Measurements from ENCODE around the gene GPR180. TPM values are rescaled to one million over a fixed set of nuclear protein-coding genes. Genes with fewer than 3 reads are reported as not detected.

GPR180 gene
- polyA plus RNA-seq, 3 donors: 1.0 to 1.1 (median 1.0) TPM

- no peaks in the 10 kb centered on the region for H3K27me3 ChIP-seq (ENCODE audit: control insufficient read depth in 2 of 2, insufficient read depth in 2 of 2, low read length in 2 of 2)
- no peak overlapping the region for H3K4me3 ChIP-seq (replicated peaks in 1 of 3; ENCODE audit: low read depth in 2 of 3, low read length in 3 of 3)
- H3K4me2 ChIP-seq (replicated peaks; ENCODE audit: extremely low read depth, low read length, poor library complexity, severe bottlenecking): no peak overlapping the region
- no peak overlapping the region for H3K9ac ChIP-seq (ENCODE audit: insufficient read depth, low read length, poor library complexity, severe bottlenecking)
- no peak for DNase-seq
- H3K27ac ChIP-seq (ENCODE audit: low read depth in 1 of 2, low read length in 2 of 2): no peak overlapping the region
- no peaks in the 10 kb centered on the region for H4K20me1 ChIP-seq (ENCODE audit: insufficient read depth, low read length)
- WGBS (ENCODE audit: insufficient coverage): no CpG with 5 or more reads among the region's 2 CpGs
- intact Hi-C loops (cut with micrococcal nuclease): no loop called here
- H3K36me3 ChIP-seq (replicated peaks in 1 of 2; ENCODE audit: control insufficient read depth in 1 of 2, insufficient read depth in 2 of 2, low read length in 2 of 2): peaks cover 28 to 79% of the 10 kb centered on the region in 2 donors
- H3K4me1 ChIP-seq (ENCODE audit: control insufficient read depth in 1 of 2, insufficient read depth in 2 of 2, low read length in 2 of 2): no peaks in the 10 kb centered on the region
- TF ChIP-seq CTCF (IDR thresholded peaks at IDR 0.05): no peak
- Mint-ChIP-seq H3K36me3 (peaks cover 35 to 37% of the 10 kb centered on the region in 2 donors), H3K9me3 (no peaks in the 10 kb centered on the region), H3K4me3 (no peak overlapping the region), H3K27ac (no peak overlapping the region), H3K27me3 (ENCODE audit: low read depth in 3 of 3) (no peaks in the 10 kb centered on the region), H3K4me1 (peaks cover 2% of the 10 kb centered on the region)
- H2AFZ ChIP-seq (ENCODE audit: insufficient read depth, low read depth, low read length, poor library complexity, severe bottlenecking): no peak overlapping the region
- H3K79me2 ChIP-seq (ENCODE audit: insufficient read depth, low read length): no peaks in the 10 kb centered on the region
- H3K9me3 ChIP-seq (replicated peaks in 1 of 2; ENCODE audit: control insufficient read depth in 1 of 2, insufficient read depth in 1 of 2, low read length in 2 of 2): no peaks in the 10 kb centered on the region
Observed at GRCh38 chr13:94609196-94609595, 7.5 kb downstream of the GPR180 start.

GRCh38 chr13:94610475-94610874 is 8.8 kb downstream of the GPR180 start:
- Histone ChIP-seq H3K4me2 (replicated peaks; ENCODE audit: extremely low read depth, low read length, poor library complexity, severe bottlenecking) (no peak overlapping the region), H3K79me2 (ENCODE audit: insufficient read depth, low read length) (no peaks in the 10 kb centered on the region), H3K9ac (ENCODE audit: insufficient read depth, low read length, poor library complexity, severe bottlenecking) (no peak overlapping the region), H3K27me3 (ENCODE audit: control insufficient read depth in 2 of 2, insufficient read depth in 2 of 2, low read length in 2 of 2) (no peaks in the 10 kb centered on the region), H3K4me3 (replicated peaks in 1 of 3; ENCODE audit: low read depth in 2 of 3, low read length in 3 of 3) (no peak overlapping the region), H3K9me3 (replicated peaks in 1 of 2; ENCODE audit: control insufficient read depth in 1 of 2, insufficient read depth in 1 of 2, low read length in 2 of 2) (no peaks in the 10 kb centered on the region), H3K36me3 (replicated peaks in 1 of 2; ENCODE audit: control insufficient read depth in 1 of 2, insufficient read depth in 2 of 2, low read length in 2 of 2) (peaks cover 31 to 87% of the 10 kb centered on the region in 2 donors), H3K27ac (ENCODE audit: low read depth in 1 of 2, low read length in 2 of 2) (no peak overlapping the region), H2AFZ (ENCODE audit: insufficient read depth, low read depth, low read length, poor library complexity, severe bottlenecking) (no peak overlapping the region), H3K4me1 (ENCODE audit: control insufficient read depth in 1 of 2, insufficient read depth in 2 of 2, low read length in 2 of 2) (no peaks in the 10 kb centered on the region), H4K20me1 (ENCODE audit: insufficient read depth, low read length) (no peaks in the 10 kb centered on the region)
- 100% methylated on average over 1 of the region's 5 CpGs for WGBS (ENCODE audit: insufficient coverage)
- Mint-ChIP-seq H3K27ac (no peak overlapping the region), H3K9me3 (no peaks in the 10 kb centered on the region), H3K27me3 (ENCODE audit: low read depth in 3 of 3) (no peaks in the 10 kb centered on the region), H3K4me3 (no peak overlapping the region), H3K4me1 (peaks cover 2% of the 10 kb centered on the region), H3K36me3 (peaks cover 35 to 43% of the 10 kb centered on the region in 2 donors)
- no peak for DNase-seq
- intact Hi-C loops (cut with micrococcal nuclease): no loop called here
- TF ChIP-seq CTCF (IDR thresholded peaks at IDR 0.05): no peak

Data from CD14-positive monocyte (primary cell).